GM12874 (cell line): Measurements from ENCODE around the gene BTN3A1.

Experiments
- CTCF ChIP-seq: IDR thresholded peaks from 2 replicates; pipeline ENCODE4 v1.5.1; 2011; ENCODE audit warnings: low read depth, mild to moderate bottlenecking, control low read depth, low read length, moderate library complexity; ENCODE audit not compliant: insufficient read depth

The BTN3A1 gene

GRCh38 chr6:26361544-26361943 lies 40.5 kb upstream of the BTN3A1 start:
- TF ChIP-seq CTCF, result no peak

- TF ChIP-seq CTCF, result no peak
Measured at GRCh38 chr6:26362093-26362835, 39.8 kb upstream of the BTN3A1 start.

GRCh38 chr6:26362836-26363220 lies 39.2 kb upstream of the BTN3A1 start:
- TF ChIP-seq CTCF, result no peak

- no peak for TF ChIP-seq CTCF
Measured at GRCh38 chr6:26363882-26364701, 38.0 kb upstream of the BTN3A1 start.

GRCh38 chr6:26365633-26365995 lies 36.5 kb upstream of the BTN3A1 start:
- no peak for TF ChIP-seq CTCF

- TF ChIP-seq CTCF, result no peak
Measured at GRCh38 chr6:26366504-26366903, 35.6 kb upstream of the BTN3A1 start.

- TF ChIP-seq CTCF, result no peak
Measured at GRCh38 chr6:26367114-26367513, 35.0 kb upstream of the BTN3A1 start.
